LHCN-M2 (cell line): Measurements from ENCODE around the gene SORCS2. TPM values are rescaled to one million over a fixed set of nuclear protein-coding genes. Genes with fewer than 3 reads are reported as not detected.

Experiments used
- DNase-seq: peaks from one replicate; pipeline ENCODE4 v3.0.0-alpha.2; 2012; ENCODE audit warnings: low read depth
- total RNA-seq: library from RNA; depleted of rRNA; stranded (reverse); fragments of >200 nt; gene quantifications from 2 replicates; pipeline ENCODE4 v1.2.3, GENCODE V29; 2014

Gene SORCS2
- total RNA-seq, 1 experiment from 2014 or later, result 0.52 TPM

- no peak for DNase-seq
Measured at GRCh38 chr4:7423801-7424552, 231.6 kb downstream of the SORCS2 start.

- DNase-seq, result no peak
Measured at GRCh38 chr4:7424553-7425111, 232.3 kb downstream of the SORCS2 start.

GRCh38 chr4:7425124-7425523, 232.8 kb downstream of the SORCS2 start:
- no peak for DNase-seq

- DNase-seq, result no peak
Measured at GRCh38 chr4:7425591-7426468, 233.5 kb downstream of the SORCS2 start.

GRCh38 chr4:7426525-7427171, 234.3 kb downstream of the SORCS2 start:
- no peak for DNase-seq

- DNase-seq, result no peak
Measured at GRCh38 chr4:7427361-7427760, 235.0 kb downstream of the SORCS2 start.

GRCh38 chr4:7427831-7428260, 235.5 kb downstream of the SORCS2 start:
- DNase-seq, result no peak

GRCh38 chr4:7428261-7429068, 236.1 kb downstream of the SORCS2 start:
- DNase-seq, result no peak

- DNase-seq, result no peak
Measured at GRCh38 chr4:7429069-7429416, 236.7 kb downstream of the SORCS2 start.

- DNase-seq, result no peak
Measured at GRCh38 chr4:7429601-7430078, 237.3 kb downstream of the SORCS2 start.

GRCh38 chr4:7430368-7430964, 238.1 kb downstream of the SORCS2 start:
- no peak for DNase-seq

GRCh38 chr4:7430965-7431695, 238.8 kb downstream of the SORCS2 start:
- DNase-seq, result no peak

- DNase-seq, result no peak
Measured at GRCh38 chr4:7431696-7432530, 239.6 kb downstream of the SORCS2 start.

GRCh38 chr4:7432531-7433375, 240.4 kb downstream of the SORCS2 start:
- DNase-seq, result no peak

GRCh38 chr4:7433376-7434140, 241.2 kb downstream of the SORCS2 start:
- no peak for DNase-seq

- no peak for DNase-seq
Measured at GRCh38 chr4:7434141-7434765, 241.9 kb downstream of the SORCS2 start.

GRCh38 chr4:7434766-7435150, 242.4 kb downstream of the SORCS2 start, which contains the start of gene PSAPL1:
Gene PSAPL1, minus strand, starts transcription at chr4:7434930. Its CDS starts 51 bp downstream, at chr4:7434879.
- DNase-seq, result peak; percentile 4
